ENCODE results near the gene DHRSX. TPM values are rescaled to one million over a fixed set of nuclear protein-coding genes. Genes with fewer than 3 reads are reported as not detected.

DHRSX gene
- polyA plus RNA-seq, 2 of the 4 experiments (the other 2 are of a cell fraction) = 32.1 to 56.3 TPM

DNA sequence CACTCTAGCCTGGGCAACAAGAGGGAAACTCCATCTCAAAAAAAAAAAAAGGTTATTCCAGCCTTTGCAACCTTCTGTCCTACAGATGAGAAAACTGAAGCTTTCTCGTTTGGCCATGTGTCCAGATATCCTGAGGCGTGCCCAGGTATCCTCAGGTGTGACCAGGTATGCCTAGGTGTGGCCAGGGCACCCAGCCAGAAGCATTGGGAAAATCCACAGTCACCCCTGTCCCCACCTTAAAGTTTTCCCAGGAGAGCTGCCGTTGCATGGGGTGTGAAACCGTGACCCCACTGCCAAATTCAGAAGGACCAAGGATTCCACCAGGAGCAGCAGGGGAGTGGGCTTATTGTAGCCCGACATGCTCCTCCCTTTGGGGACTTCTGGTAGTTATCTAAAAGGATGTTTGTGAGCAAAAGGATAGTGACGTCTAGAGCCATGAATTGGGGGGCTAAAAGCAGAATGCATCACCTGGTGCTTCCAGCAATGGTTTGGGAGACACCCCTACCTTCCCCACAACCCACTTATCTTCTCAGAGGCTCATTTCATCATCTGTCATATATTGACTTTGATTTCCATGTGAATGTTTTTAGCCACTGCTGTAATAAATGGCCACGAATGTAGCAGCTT lies 4.0 kb upstream of the DHRSX start (continued):
- TF ChIP-seq REST (IDR thresholded peaks at IDR 0.05) (no peak), HOXA7 (CRISPR knock-in tag; IDR thresholded peaks at IDR 0.05) (no peak), RARB (CRISPR knock-in tag; IDR thresholded peaks at IDR 0.05) (no peak), ATOH8 (CRISPR knock-in tag; IDR thresholded peaks at IDR 0.05; ENCODE audit: low read depth) (no peak), PBX3 (IDR thresholded peaks at IDR 0.05) (no peak), POLR2AphosphoS2 (conservative IDR thresholded peaks at IDR 0.05; ENCODE audit: low read length) (no peak)

DNA sequence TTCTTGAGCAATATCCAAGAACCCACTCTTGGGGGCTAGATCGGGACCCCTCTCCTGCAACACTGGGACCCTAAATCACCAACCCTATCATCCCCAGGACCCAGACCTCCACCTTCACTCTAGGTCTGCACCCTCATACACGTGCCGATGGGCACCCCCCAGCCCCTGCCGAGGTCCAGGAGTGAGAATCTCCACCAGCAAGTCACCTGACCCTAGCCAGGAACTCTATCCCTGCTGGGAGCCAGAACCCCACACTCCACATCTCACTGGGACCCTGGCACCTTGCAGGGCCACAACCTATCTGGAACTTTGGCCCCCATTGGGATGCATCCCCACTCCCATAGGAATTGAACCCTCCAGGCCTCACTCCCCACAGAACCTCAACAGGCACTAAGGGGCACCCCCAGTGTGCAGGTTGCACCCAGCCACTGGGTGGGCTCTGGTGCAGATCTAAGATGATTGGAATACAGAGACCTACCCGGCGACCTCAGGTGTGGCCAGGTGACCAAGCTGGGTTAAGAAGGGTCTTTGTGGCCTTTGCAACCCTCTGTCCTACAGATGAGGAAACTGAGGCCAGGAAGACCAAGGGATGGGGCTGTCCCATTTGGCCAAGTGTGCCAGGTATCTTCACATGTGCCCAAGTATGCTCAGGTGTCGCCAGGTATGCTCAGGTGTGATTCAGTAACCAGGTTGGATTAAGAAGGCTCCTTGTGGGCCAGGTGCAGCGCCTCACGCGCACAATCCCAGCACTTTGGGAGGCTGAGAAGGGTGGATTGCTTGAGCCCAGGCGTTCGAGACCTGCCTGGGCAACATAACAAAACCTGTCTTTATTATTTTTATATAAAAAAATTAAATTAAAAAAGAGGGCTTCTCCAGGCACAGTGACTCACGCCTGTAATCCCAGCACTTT lies 3.1 kb upstream of the DHRSX start:
- ATAC-seq = no peak
- DNase-seq (ENCODE audit: low read depth in 1 of 2, low spot score in 1 of 2) = no peak
- Histone ChIP-seq H3K9me3 (no peaks in the 10 kb centered on the region), H3K4me2 (no peak overlapping the region), H3K27ac (peak overlapping the region; percentile 37 to 96; a peak in 2 of 6 replicates), H3K4me3 (no peak overlapping the region), H3K4me1 (peaks cover 29% of the 10 kb centered on the region)
- ChIA-PET POLR2A (no interaction called here), CTCF (no interaction called here)
- 87% methylated on average over 11 of the region's 13 CpGs for WGBS (ENCODE audit: missing lambda C conversion rate)
- no peak for FAIRE-seq
- TF ChIP-seq ATOH8 (CRISPR knock-in tag; IDR thresholded peaks at IDR 0.05; ENCODE audit: low read depth) (no peak), TP53 (CRISPR knock-in tag; IDR thresholded peaks at IDR 0.05) (no peak), HOXA7 (CRISPR knock-in tag; IDR thresholded peaks at IDR 0.05) (no peak), BHLHE40 (IDR thresholded peaks at IDR 0.05; ENCODE audit: low read depth, low read length) (no peak), PBX3 (IDR thresholded peaks at IDR 0.05) (no peak), ZC3H11A (IDR thresholded peaks at IDR 0.05) (no peak), POLR2A (IDR thresholded peaks at IDR 0.05; ENCODE audit: low read length) (no peak), MYC (IDR thresholded peaks at IDR 0.05; ENCODE audit: borderline replicate concordance, low read length) (no peak), SREBF2 (IDR thresholded peaks at IDR 0.05) (no peak), CHD4 (IDR thresholded peaks at IDR 0.05; ENCODE audit: borderline replicate concordance) (no peak)
- TF ChIP-seq, protein P1, sequence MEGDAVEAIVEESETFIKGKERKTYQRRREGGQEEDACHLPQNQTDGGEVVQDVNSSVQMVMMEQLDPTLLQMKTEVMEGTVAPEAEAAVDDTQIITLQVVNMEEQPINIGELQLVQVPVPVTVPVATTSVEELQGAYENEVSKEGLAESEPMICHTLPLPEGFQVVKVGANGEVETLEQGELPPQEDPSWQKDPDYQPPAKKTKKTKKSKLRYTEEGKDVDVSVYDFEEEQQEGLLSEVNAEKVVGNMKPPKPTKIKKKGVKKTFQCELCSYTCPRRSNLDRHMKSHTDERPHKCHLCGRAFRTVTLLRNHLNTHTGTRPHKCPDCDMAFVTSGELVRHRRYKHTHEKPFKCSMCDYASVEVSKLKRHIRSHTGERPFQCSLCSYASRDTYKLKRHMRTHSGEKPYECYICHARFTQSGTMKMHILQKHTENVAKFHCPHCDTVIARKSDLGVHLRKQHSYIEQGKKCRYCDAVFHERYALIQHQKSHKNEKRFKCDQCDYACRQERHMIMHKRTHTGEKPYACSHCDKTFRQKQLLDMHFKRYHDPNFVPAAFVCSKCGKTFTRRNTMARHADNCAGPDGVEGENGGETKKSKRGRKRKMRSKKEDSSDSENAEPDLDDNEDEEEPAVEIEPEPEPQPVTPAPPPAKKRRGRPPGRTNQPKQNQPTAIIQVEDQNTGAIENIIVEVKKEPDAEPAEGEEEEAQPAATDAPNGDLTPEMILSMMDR (IDR thresholded peaks at IDR 0.05) = no peak

All from A549 (cell line).